ENCODE measurements around the gene RWDD2A.

DNA sequence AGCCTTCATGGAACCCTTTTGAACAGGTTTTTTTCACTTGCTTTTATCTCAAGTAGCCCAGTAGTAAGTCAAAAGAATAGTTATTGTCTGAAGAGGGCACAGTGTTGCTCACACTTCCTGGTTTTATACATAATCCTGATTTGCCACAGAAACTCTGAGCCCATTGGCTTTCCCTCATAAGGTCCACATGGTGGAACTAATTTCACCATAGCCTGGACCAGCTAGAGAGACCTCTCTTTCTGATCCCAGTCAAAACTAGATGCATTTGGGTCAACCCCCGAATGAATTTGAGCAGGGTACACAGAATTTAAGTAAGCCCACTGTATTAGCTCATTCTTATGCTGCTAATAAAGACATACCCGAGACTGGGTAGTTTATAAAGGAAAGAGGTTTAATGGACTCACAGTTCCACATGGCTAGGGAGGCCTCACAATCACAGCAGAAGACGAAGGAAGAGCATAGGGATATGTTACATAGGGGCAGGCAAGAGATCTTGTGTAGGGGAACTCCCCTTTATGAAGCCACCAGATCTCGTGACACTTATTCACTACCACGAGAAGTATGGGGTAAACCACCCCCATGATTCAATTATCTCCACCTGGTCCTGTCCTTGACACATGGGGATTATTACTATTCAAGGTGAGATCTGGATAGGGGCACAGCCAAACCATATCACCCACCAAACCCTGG is 6.2 kb downstream of the RWDD2A start:
- no peak for TF ChIP-seq POLR2A (IDR thresholded peaks at IDR 0.05; ENCODE audit: low read length)
- no peak for TF ChIP-seq GATA1 (IDR thresholded peaks at IDR 0.05; ENCODE audit: low read depth, low read length)
